IPS-NIHi7 (cell line): ENCODE data around the gene SRSF6.
"Not testable (repeated sequence)": the region's sequence is repeated elsewhere in the genome, so short reads cannot be mapped to it uniquely, and the experiment has no call there.

ENCODE experiments used
- DNase-seq: peaks from one replicate; pipeline ENCODE4 v3.0.0; 2012; ENCODE audit warnings: mixed read lengths; ENCODE audit errors: extremely low spot score

SRSF6 gene

GRCh38 chr20:43457640-43458421, at the start of gene SRSF6:
Gene SRSF6 (plus strand): TSS chr20:43457896. CDS start chr20:43458034, 138 bp downstream.
- peak; percentile 91 for DNase-seq

GRCh38 chr20:43408848-43409576, 48.7 kb upstream of the SRSF6 start:
- DNase-seq, result peak; percentile 36

DNA sequence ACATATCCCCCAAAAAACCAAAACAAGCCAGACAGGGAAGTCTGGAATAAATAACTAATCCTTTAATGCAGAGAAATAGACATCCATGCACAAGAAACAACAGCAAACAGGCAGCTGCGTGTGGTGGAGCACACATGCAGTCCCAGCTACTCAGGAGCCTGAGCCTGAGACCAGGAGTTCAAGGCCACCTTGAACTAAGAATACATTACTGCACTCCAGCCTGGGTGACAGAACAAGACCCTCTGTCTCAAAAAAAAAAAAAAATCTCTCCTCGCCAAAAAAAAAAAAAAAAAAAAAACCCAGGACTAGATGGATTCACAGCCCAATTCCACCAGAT, 48.2 kb upstream of the SRSF6 start:
- DNase-seq, result no peak

DNA sequence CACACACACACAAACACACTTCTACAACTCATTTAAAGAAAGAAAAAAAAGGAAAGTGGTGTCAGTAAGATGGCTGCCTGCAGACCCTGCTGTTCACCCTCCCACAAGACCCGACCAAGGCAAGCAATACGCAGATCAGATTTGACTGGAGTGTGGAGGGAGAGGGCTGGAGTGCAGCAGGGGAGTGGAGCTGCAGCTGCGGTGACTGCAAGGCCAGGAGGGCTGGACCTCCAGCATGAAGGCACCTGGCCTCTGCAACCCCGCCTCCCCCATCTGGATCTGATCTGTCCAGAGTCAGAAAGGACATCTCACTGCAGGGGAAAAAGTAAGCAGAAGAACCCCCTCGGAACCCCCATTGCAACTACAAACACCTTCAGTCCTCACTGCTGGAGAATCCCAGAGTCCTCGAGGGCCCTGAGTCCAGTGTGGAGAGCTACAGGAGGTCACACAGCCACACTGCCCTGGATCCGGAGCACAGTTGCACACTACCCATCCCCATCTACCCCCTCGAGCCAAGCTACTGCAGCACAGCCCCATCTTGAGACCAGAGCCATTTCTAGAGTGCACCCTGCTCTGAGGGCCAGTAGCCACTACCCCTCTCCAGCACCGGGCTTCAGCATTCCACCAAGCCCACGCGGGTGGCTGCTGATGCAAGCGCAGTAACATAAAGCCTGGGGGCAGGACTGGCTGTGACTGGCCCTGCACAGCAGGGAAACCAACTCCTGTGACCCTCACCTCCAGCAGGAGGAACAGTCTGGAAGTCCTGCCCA, 41.9 kb upstream of the SRSF6 start:
- DNase-seq, result no peak

- DNase-seq, result no peak
Measured at GRCh38 chr20:43416591-43417228, 41.0 kb upstream of the SRSF6 start.

- DNase-seq, result no peak
Measured at GRCh38 chr20:43420192-43420591, 37.5 kb upstream of the SRSF6 start.

- DNase-seq, result not testable (repeated sequence)
Measured at GRCh38 chr20:43420913-43421312, 36.8 kb upstream of the SRSF6 start.

DNA sequence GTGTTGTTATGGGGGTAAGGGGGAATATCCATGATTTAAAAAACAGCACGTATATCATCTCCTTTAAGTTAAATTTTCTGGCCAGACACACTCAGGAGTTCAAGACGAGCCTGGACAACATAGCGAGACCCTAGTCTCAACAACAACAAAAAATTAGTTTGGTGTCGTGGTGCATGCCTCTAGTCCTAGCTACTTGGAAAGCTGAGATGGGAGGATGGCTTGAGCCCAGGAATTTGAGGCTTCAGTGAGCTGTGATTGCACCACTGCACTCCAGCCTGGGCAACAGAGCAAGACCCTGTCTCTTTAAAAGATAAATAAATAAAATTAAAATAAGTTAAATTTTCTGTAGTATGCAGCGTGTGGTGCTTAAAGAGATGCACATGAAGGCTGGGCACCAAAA, 31.5 kb upstream of the SRSF6 start:
- DNase-seq, result no peak

GRCh38 chr20:43430265-43431133, 27.2 kb upstream of the SRSF6 start:
- DNase-seq, result no peak

GRCh38 chr20:43431134-43431519, 26.6 kb upstream of the SRSF6 start:
- no peak for DNase-seq

DNA sequence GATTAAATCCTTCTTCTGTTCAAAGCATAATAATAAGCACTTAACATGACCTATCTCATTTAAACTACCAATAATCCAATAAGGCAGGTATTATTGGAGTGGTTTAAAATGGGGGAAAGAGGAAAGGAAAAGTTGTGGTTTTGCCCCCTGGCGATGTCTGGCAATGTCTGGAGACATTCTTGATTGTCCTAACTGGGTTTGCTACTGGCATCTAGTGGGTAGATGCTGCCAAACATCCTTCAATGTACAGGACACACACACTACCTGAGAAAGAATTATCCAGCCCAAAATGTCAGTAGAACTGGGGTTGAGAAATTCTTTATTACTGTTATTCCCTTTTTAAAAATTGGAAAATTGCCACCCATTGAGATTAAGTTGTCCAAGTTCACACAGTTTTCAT, 25.2 kb upstream of the SRSF6 start:
- DNase-seq, result no peak

DNA sequence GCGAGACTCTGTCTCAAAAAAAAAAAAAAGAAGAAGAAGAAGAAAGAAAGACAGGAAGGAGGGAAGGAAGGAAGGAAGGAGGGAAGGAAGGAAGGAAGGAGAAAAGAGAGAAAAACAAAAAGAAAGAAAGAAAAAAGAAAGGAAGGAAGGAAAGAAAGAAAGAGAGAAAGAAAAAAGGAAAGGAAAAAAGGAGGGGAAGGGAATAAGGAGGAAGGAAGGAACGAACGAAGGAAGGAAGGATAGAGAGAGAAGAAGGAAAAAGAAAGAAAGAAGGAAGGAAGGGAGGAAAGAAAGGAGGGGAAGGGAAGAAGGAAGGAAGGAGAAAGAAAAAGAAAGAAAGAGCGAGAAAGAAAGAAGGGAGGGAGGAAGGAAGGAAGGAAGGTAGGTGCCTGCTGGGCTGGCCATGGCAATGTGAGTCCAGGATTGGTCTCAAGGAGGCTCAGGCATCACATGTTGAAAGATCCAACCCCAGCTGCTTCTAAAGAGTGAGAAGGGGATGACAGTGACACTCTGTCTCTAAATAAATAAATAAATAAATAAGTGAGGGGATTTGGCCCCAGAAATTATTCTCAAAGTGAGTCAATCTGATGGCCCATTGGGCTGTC, 24.3 kb upstream of the SRSF6 start:
- no peak for DNase-seq

GRCh38 chr20:43434565-43434964, 23.1 kb upstream of the SRSF6 start:
- no peak for DNase-seq

DNA sequence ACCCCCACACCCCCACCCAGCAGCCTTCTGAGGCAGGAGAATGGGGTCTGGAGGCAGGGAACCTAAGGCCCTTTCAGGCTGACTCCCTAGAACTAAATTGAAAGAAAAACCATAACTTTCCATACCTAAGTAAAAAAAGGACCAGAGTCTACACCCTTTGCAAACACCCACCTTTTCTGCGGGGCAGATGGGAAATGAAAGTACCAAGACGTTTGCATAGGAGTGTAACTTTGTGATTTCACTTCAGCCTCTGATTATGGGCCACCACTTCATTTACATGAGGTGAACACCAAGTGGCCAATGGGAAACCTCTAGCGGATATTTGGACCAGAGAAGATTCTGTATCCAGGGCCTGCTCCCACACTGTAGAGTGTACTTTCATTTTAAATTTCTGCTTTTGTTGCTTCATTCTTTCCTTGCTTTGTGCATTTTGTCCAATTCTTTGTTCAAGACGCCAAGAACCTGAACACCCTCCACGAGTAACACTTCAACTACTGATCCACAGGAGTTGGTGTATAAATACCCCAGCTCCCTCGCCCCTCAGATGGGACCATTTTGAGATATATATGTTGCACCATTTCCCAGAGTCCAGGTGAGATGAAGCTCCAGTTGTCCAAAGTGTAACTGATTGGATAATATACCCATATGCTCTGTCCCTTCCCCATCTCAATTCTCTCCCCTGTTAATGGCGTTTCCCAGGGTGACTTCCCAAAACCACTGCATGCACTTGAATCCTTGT, 18.9 kb upstream of the SRSF6 start:
- DNase-seq, result no peak

DNA sequence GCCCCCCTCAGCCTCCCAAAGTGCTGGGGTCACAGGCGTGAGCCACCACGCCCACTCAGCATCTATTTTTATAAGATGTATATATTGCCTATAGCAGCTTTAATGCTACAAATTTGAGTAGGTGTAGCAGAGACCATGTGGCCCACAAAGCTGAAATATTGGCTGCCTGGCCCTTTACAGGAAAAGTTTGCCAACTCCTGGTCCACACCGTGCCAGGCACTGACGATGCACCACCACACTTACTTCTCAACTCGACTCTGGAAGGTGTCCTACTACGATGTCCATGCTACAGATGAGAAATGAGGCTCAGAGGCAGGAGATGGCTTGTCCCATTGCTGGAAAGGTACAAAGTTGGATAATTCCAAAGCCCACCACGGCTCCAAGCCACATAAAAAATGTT, 17.2 kb upstream of the SRSF6 start:
- no peak for DNase-seq

DNA sequence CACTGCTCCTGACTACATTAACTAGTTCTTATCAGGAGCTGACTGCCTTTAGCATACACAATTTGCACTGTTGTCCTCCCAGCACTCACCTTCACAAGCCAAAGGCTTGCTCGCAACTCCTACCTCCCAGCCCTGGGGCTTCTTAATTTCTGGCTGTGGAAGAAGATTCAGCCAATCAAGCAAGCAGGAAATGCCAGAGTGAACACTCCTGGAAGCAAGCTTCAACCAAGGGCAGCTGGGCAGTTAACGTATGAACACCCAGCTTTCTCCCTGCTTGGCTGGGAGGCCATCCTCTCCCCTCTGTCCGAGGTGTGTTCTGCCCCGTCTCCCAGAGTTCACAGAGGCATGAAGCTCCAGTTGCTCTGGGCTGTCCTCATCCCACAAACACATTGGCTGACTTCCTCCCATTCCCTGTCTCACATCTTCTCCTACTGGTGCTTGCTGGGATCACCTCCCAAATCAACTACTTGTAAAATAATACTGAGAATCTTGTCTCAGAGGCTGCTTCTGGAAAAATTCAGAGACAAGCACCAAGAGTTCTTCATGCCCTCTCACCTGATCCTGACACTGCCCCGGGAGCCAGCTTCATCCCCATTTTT, 15.3 kb upstream of the SRSF6 start:
- peak; percentile 20 for DNase-seq

DNA sequence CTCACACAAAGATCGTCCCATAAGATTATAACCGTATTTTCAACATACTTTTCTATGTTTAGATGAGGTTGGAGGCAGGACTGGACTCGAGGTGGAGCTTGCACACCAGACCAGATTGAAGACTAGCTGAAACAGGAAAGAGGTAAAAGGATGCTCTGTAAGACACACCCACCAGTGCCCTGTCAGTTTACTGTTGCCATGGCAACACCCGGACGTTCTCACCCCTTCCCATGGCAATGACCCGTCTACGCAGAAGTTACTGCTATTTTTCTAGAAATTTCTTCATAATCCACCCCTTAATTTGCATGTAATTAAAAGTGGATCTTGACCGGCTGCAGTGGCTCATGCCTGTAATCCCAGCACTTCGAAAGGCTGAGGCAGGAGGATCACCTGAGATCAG, 13.6 kb upstream of the SRSF6 start:
- DNase-seq, result no peak

- DNase-seq, result no peak
Measured at GRCh38 chr20:43446361-43446879, 11.3 kb upstream of the SRSF6 start.

- not testable (repeated sequence) for DNase-seq
Measured at GRCh38 chr20:43448431-43448747, 9.3 kb upstream of the SRSF6 start.
